Hepatocyte (in vitro differentiated cells): Measurements from ENCODE around the gene DXO.

Source experiments
- CTCF ChIP-seq: fragments of 200-600 bp; sonication (generic); IDR thresholded peaks from 2 replicates; pipeline ENCODE4 v1.5.1; 2016; ENCODE audit warnings: antibody characterized with exemption, mild to moderate bottlenecking; ENCODE audit not compliant: poor library complexity
- EZH2 ChIP-seq: fragments of 200-600 bp; sonication (generic); IDR thresholded peaks from 2 replicates; pipeline ENCODE4 v1.6.1; 2016; ENCODE audit warnings: antibody characterized with exemption, mild to moderate bottlenecking, borderline replicate concordance
- EZH2phosphoT487 ChIP-seq: fragments of 200-600 bp; sonication (generic); IDR thresholded peaks from one replicate; pipeline ENCODE4 v1.6.1; 2018; ENCODE audit warnings: antibody characterized with exemption, mild to moderate bottlenecking, low read depth, moderate library complexity; ENCODE audit not compliant: unreplicated experiment, severe bottlenecking

GRCh38 chr6:31952890-31953289 lies 19.0 kb downstream of the DXO start:
- TF ChIP-seq CTCF (no peak), EZH2 (no peak), EZH2phosphoT487 (no peak)
